K562 (cell line): Measurements from ENCODE around the gene VPS35L. TPM values are rescaled to one million over a fixed set of nuclear protein-coding genes. Genes with fewer than 3 reads are reported as not detected.

Experiments
- BRF1 ChIP-seq: IDR thresholded peaks from 3 replicates; pipeline ENCODE4 v1.6.1; 2011; ENCODE audit warnings: borderline replicate concordance, mild to moderate bottlenecking; ENCODE audit not compliant: insufficient read length; ENCODE audit errors: extremely low read depth
- EP300 ChIP-seq: IDR thresholded peaks from 2 replicates; pipeline ENCODE4 v1.6.1; 2012; ENCODE audit warnings: low read length, improper control_type of control experiment
- FOXK1 ChIP-seq: sonication (generic); formaldehyde crosslinking; IDR thresholded peaks from 2 replicates; pipeline ENCODE4 v1.8.0; 2022; ENCODE audit warnings: missing genetic modification reagents, mild to moderate bottlenecking, borderline replicate concordance
- LARP7 ChIP-seq: fragments of 450-650 bp; IDR thresholded peaks from 2 replicates; pipeline ENCODE4 v1.6.1; 2016
- TRIM28 ChIP-seq: fragments of 450-650 bp; IDR thresholded peaks from 2 replicates; pipeline ENCODE4 v1.6.1; 2017
- WHSC1 ChIP-seq: IDR thresholded peaks from one replicate; pipeline ENCODE4 v1.6.1; 2012; ENCODE audit warnings: low read length, control low read depth, inconsistent platforms
- XRCC4 ChIP-seq: IDR thresholded peaks from one replicate; pipeline ENCODE4 v1.6.1; 2011; ENCODE audit not compliant: insufficient read depth, insufficient read length; ENCODE audit errors: extremely low read depth
- ZC3H4 ChIP-seq: sonication (generic); formaldehyde crosslinking; IDR thresholded peaks from 2 replicates; pipeline ENCODE4 v1.9.0; 2021; ENCODE audit warnings: missing genetic modification reagents, borderline replicate concordance
- ZNF76 ChIP-seq: fragments of 250-450 bp; sonication (Bioruptor Pico); IDR thresholded peaks from 2 replicates; pipeline ENCODE4 v1.4.0; 2020; ENCODE audit warnings: mild to moderate bottlenecking, moderate library complexity, borderline replicate concordance
- polyA plus RNA-seq, 8 experiments: library from polyadenylated mRNA; depleted of rRNA in 4 of 8; stranded (reverse) in 5 of 8; unstranded in 3 of 8; fragments of >200 nt; fragmentation: Nextera tagmentation in 2 of 8; fragmentation: Illumina TruSeq in 1 of 8; extraction: Ambion mirVana in 2 of 8; extraction: Trizol in 1 of 8; gene quantifications; 2 replicates each; pipeline versions ENCODE4 v1.2.1 to v1.2.3, GENCODE V29; 2011 to 2014; ENCODE audit warnings: inconsistent platforms in 1 of 8, missing spikeins in 1 of 8
- total RNA-seq, 7 experiments: library from RNA; depleted of rRNA in 6 of 7; stranded (reverse); fragments of >200 nt in 6 of 7; fragmentation: Illumina TruSeq in 2 of 7; extraction: Trizol in 2 of 7; gene quantifications; 2 replicates each; pipeline versions ENCODE4 v1.2.1 to v1.2.3, GENCODE V29; 2011 to 2021; ENCODE audit warnings: low replicate concordance in 1 of 7
- TF ChIP-seq, protein P1 (sequence below): sonication (generic); formaldehyde crosslinking; IDR thresholded peaks from 2 replicates; pipeline ENCODE4 v1.8.1; 2023; ENCODE audit warnings: mild to moderate bottlenecking, missing genetic modification reagents
- TF ChIP-seq, protein P2 (sequence below), 2 experiments: fragments of 450-650 bp; IDR thresholded peaks; 2 replicates each; pipeline ENCODE4 v1.6.1; 2018; ENCODE audit warnings: mild to moderate bottlenecking in 2 of 2, low read depth in 1 of 2; ENCODE audit not compliant: partially characterized antibody in 2 of 2
- TF ChIP-seq, protein P3 (sequence below), 3 experiments: fragments of 200-800 bp in 1 of 3; sonication (Bioruptor generic) in 1 of 3; sonication (generic) in 1 of 3; formaldehyde crosslinking in 1 of 3; IDR thresholded peaks; 2 replicates each; pipeline versions ENCODE4 v1.6.1 to v1.8.0; 2016 to 2022; ENCODE audit warnings: mild to moderate bottlenecking in 2 of 3, missing compliant biosample characterization in 2 of 3, missing genetic modification characterization in 2 of 3, missing genetic modification reagents in 1 of 3
- TF ChIP-seq, protein P4 (sequence below): fragments of 250-450 bp; sonication (Bioruptor Pico); IDR thresholded peaks from 2 replicates; pipeline ENCODE4 v1.5.0; 2020; ENCODE audit warnings: mild to moderate bottlenecking, borderline replicate concordance

VPS35L gene
- total and polyA plus RNA-seq, 9 of the 15 experiments (the other 6 are each of a cell fraction or from before 2014, with no cell fraction given): 10.2 to 30.4 (median 20.1) TPM

- TF ChIP-seq, protein P1, sequence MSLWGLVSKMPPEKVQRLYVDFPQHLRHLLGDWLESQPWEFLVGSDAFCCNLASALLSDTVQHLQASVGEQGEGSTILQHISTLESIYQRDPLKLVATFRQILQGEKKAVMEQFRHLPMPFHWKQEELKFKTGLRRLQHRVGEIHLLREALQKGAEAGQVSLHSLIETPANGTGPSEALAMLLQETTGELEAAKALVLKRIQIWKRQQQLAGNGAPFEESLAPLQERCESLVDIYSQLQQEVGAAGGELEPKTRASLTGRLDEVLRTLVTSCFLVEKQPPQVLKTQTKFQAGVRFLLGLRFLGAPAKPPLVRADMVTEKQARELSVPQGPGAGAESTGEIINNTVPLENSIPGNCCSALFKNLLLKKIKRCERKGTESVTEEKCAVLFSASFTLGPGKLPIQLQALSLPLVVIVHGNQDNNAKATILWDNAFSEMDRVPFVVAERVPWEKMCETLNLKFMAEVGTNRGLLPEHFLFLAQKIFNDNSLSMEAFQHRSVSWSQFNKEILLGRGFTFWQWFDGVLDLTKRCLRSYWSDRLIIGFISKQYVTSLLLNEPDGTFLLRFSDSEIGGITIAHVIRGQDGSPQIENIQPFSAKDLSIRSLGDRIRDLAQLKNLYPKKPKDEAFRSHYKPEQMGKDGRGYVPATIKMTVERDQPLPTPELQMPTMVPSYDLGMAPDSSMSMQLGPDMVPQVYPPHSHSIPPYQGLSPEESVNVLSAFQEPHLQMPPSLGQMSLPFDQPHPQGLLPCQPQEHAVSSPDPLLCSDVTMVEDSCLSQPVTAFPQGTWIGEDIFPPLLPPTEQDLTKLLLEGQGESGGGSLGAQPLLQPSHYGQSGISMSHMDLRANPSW (CRISPR knock-in tag): no peak
- TF ChIP-seq, protein P2, sequence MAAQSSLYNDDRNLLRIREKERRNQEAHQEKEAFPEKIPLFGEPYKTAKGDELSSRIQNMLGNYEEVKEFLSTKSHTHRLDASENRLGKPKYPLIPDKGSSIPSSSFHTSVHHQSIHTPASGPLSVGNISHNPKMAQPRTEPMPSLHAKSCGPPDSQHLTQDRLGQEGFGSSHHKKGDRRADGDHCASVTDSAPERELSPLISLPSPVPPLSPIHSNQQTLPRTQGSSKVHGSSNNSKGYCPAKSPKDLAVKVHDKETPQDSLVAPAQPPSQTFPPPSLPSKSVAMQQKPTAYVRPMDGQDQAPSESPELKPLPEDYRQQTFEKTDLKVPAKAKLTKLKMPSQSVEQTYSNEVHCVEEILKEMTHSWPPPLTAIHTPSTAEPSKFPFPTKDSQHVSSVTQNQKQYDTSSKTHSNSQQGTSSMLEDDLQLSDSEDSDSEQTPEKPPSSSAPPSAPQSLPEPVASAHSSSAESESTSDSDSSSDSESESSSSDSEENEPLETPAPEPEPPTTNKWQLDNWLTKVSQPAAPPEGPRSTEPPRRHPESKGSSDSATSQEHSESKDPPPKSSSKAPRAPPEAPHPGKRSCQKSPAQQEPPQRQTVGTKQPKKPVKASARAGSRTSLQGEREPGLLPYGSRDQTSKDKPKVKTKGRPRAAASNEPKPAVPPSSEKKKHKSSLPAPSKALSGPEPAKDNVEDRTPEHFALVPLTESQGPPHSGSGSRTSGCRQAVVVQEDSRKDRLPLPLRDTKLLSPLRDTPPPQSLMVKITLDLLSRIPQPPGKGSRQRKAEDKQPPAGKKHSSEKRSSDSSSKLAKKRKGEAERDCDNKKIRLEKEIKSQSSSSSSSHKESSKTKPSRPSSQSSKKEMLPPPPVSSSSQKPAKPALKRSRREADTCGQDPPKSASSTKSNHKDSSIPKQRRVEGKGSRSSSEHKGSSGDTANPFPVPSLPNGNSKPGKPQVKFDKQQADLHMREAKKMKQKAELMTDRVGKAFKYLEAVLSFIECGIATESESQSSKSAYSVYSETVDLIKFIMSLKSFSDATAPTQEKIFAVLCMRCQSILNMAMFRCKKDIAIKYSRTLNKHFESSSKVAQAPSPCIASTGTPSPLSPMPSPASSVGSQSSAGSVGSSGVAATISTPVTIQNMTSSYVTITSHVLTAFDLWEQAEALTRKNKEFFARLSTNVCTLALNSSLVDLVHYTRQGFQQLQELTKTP (IDR thresholded peaks at IDR 0.05; ENCODE audit: low read depth in 1 of 2, partially characterized antibody in 2 of 2): peak in 1 of 2 experiments; percentile 98
- TF ChIP-seq ZNF76 (CRISPR knock-in tag) (no peak), TRIM28 (no peak), BRF1 (no peak), WHSC1 (no peak), EP300 (peak; percentile 62), LARP7 (no peak), ZC3H4 (CRISPR knock-in tag) (no peak), XRCC4 (no peak), FOXK1 (CRISPR knock-in tag) (no peak)
- TF ChIP-seq, protein P3, sequence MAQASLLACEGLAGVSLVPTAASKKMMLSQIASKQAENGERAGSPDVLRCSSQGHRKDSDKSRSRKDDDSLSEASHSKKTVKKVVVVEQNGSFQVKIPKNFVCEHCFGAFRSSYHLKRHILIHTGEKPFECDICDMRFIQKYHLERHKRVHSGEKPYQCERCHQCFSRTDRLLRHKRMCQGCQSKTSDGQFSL (CRISPR knock-in tag; IDR thresholded peaks at IDR 0.05): no peak
- TF ChIP-seq, protein P3 (tag; IDR thresholded peaks at IDR 0.05): no peak
- TF ChIP-seq, protein P4, sequence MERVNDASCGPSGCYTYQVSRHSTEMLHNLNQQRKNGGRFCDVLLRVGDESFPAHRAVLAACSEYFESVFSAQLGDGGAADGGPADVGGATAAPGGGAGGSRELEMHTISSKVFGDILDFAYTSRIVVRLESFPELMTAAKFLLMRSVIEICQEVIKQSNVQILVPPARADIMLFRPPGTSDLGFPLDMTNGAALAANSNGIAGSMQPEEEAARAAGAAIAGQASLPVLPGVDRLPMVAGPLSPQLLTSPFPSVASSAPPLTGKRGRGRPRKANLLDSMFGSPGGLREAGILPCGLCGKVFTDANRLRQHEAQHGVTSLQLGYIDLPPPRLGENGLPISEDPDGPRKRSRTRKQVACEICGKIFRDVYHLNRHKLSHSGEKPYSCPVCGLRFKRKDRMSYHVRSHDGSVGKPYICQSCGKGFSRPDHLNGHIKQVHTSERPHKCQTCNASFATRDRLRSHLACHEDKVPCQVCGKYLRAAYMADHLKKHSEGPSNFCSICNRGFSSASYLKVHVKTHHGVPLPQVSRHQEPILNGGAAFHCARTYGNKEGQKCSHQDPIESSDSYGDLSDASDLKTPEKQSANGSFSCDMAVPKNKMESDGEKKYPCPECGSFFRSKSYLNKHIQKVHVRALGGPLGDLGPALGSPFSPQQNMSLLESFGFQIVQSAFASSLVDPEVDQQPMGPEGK: no peak
Measured at GRCh38 chr16:19523559-19524355, 31.7 kb upstream of the VPS35L start, which contains the start of gene CCP110 (continued).
